Measurements from ENCODE around the gene MT1E.
A peak's percentile ranks its signal among the peaks of the same experiment; 100 is the strongest.
"Not testable (repeated sequence)": the region's sequence is repeated elsewhere in the genome, so short reads cannot be mapped to it uniquely, and the experiment has no call there.

MT1E gene

DNA sequence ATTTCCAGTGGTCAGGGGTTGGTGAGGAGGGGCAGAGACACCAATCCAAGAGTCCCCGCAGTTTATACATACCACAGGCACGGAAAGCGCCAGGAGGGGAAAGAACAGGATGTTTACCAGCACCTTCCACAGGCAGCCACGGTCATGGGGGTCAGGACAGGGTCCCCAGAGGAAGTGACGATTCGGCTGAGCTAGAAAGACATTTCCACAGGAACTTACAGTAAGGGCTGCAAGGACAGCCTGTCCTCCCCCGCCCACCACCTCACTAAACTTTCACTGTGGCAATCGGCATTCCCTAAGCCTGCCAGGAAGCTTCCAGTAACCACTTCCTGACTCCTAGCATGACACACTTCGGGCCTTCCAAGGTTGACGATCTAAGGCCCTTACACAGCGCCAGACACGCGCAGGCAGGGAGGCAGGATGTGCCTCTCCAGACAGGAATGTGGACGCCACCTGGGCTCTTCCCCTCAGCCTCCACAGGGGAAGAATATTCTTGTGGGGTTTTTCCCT, 18.4 kb upstream of the MT1E start:
- no peak for DNase-seq

DNA sequence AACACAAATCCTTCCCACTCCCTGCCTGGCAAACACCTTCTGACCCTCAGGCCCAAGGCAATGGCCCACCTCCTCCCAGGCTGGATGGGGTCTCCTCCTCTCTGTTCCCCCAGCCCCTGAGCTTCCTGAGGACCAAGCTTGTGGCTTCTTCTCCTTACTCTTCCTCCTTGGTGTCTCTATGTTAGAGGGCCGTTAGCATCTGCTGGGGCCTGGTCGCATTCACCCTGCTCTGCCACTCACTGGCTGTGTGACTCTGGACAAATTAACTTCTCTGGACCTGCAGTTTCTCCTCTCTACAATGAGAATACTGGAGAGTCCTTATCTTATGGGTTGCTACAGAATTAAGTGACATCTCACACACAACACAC, 17.9 kb upstream of the MT1E start:
- DNase-seq = no peak

GRCh38 chr16:56608043-56608875, 17.3 kb upstream of the MT1E start, which contains the start of gene MT2A:
Gene MT2A, plus strand, starts transcription at chr16:56608584. Its CDS starts 72 bp downstream, at chr16:56608656.
- peak; percentile 86 to 93 for DNase-seq

DNA sequence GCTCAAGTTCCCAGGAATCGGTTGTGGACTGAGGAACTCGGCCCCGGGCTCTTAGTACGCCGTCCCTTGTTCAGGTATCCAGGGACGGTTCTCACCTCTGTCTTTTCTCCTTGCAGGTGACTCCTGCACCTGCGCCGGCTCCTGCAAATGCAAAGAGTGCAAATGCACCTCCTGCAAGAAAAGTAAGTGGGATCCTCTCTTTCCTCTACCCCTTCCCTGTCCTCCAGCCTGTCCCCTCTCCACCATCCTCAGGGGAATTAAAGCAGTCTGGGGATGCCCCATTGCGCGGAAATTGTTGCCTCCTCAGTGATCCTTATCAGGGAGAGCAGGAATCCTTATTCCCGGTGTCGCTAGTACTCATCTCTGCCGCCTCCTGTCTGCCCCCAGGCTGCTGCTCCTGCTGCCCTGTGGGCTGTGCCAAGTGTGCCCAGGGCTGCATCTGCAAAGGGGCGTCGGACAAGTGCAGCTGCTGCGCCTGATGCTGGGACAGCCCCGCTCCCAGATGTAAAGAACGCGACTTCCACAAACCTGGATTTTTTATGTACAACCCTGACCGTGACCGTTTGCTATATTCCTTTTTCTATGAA, 16.6 kb upstream of the MT1E start:
- DNase-seq = no peak

- peak; percentile 46 to 47 for DNase-seq
These were observed 16.1 kb upstream of the MT1E start for GRCh38 chr16:56609463-56609921.

- peak in 1 of 2 donors; percentile 34 for DNase-seq
These were observed 15.5 kb upstream of the MT1E start for GRCh38 chr16:56610017-56610608.

GRCh38 chr16:56610609-56611111, 14.9 kb upstream of the MT1E start:
- DNase-seq = no peak

DNA sequence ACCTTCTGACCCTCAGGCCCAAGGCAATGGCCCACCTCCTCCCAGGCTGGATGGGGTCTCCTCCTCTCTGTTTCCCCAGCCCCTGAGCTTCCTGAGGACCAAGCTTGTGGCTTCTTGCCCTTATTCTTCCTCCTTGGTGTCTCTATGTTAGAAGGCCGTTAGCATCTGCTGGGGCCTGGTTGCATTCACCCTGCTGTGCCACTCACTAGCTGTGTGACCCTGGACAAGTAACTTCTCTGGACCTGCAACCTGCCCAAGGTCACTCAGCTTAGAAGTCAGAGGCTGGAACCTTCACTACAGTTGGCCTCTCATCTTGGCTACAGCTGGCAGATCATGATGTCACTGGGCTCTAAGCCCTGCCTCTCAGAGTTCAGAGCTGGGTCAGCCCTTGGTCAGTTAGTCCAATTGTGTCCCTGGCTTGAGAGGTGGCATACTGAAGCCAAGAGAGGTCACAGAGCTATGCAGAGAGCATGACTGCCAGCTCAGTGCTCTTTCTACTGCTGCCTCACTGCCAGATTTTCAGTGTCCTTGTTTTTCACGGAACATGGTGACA, 14.2 kb upstream of the MT1E start:
- DNase-seq = no peak

DNA sequence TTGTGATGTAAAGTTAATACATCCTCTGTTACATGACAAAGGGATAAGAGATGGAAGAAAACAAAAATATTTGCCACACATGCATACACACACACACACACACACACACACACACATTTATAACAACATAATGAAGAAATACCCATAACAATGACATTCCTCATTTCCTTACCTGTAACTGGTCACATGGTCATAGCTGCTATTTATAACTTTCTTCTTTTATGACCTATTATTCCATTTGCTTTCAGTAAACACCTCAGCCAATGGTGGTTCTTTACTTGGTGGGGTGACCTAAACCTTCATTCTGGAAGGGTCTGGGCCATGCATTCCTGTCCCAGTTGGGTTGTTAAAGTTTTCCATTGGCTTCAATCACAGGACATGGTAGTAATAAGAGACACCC, 11.9 kb upstream of the MT1E start:
- no peak for DNase-seq

DNA sequence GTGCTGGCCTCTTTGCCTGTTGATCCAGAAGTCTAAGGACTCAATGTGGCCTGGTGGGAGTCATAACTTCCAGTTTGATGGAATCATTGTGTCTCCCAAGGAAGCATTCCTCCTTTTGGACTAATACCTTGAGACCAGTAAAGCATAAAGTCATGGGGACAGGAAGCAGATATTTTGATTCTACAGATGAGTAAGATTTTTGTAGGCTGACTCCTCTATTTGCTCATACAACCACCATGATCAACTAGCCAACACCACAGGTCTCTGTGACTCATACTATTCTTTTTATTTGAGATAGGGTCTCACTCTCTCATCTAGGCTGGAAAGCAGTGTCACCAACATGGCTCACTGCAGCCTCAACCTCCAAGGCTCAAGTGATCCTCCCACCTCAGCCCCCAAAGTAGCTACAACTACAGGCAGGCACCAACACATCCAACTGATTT, 11.0 kb upstream of the MT1E start:
- DNase-seq = no peak

- no peak for DNase-seq
These were observed 10.2 kb upstream of the MT1E start for GRCh38 chr16:56615353-56615752.

DNA sequence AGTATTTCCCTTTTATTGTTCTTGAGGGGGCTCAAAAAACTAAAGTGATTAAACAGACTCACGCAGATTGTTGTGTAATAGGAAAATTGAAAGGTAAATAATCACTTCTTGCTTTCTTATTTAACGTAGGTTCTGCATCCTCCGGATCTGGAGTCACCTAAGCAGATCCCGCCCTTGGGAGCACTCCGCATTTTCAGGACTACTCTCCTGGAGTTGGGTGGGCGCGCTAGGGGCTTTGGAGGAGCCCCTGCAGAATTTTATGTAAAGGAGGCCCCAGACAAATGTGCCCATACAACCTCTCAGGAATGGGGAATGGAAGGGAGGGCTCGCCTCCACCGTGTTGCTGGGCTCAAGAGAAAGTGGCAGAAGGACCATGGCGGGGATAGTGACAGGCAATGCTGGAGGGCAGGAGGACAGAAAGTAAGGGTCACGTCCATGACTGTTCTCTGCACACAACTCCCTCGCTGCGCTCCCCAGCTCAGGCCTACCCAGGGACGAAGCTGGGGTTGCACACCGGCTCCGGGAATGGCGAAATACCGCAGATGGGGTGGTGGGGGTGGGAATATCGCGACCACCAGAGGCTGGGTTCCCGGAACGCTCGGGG, 8.9 kb upstream of the MT1E start:
- DNase-seq = no peak

DNA sequence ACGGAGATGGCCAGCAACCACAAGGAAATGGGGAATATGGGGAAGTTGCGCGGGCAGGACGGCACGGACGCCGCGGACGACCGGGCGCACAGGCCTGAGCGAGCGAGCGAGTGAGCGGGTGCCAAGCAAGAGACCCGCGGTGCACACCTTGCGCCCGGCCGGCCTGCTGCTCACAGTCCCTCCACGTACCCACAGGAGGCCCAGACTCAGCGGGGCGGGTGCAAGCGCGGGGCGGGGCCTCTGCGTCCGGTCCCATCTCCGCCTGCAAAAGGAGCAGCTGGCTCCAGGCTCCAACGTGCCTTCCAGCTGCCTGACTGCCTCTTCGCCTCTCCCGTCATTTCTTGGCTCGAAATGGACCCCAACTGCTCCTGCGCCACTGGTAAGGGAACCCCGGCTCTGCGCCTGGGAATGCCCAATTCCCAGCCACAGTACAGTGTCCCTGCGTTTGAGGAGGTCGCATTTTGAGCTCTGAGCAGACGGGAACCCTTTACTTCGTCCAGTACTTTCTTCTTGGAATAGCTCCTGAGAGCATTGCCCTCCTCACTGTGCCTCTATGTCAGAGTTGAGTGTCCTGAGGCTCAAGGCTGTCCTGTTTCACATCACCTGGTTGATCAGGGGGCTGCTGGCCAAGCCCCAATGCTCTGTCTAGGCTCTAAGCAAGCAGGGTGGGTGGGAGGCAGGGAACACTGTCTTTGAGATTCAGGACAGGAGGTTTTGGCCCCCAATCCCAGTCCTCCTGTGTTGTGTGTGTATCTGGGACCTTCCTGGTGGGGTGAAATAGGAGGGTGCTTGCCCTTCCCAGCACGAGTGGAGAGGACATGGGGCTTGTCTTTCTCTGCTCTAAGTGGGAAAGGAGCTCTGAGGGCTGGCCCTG, 8.1 kb upstream of the MT1E start:
- DNase-seq = peak in 1 of 2 donors; percentile 35

DNA sequence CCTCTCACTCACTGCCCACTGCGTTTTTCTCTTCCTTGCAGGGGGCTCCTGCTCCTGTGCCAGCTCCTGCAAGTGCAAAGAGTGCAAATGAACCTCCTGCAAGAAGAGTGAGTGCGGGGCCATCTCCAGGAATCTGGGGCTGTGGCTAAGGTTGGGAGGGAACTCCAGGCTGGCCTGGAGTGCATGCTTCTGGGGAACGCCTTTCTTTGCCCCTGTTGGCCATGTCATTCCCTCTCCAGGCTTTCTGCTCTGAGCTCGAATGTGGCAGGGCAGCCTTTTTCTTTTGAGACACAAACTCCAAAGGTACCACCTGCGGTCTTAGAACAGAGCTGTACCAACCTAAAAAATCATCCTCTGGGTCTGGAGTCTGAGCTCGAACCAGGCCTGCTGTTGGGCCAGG, 7.4 kb upstream of the MT1E start:
- DNase-seq = no peak

DNA sequence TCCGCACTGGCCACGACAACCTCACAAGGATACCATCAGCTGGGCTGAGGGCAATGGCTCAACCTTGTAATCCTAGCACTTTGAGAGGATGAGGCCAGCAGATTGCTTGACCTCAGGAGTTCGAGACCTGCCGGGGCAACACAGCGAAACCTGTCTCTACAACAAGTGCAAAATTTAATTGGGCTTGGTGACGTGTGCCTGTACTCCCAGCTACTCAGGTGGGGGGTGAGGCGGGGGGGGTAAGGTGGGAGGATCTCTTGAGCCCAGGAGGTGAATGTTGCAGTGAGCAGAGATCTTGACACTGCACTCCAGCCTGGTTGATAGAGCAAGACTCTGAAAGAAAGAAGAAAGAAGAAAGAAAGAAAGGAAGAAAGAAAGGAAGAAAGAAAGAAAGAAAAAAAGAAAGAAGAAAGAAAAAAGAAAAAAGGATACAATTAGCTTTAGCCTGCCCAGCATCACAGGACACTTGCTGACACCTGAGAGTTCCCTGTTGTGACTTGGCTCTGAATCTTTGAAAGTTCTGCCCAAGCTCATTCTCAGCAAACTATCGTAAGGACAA, 5.2 kb upstream of the MT1E start:
- DNase-seq = no peak

- DNase-seq = not testable (repeated sequence)
These were observed 3.7 kb upstream of the MT1E start for GRCh38 chr16:56621665-56622445.

- not testable (repeated sequence) for DNase-seq
These were observed 2.4 kb upstream of the MT1E start for GRCh38 chr16:56623184-56623583.

DNA sequence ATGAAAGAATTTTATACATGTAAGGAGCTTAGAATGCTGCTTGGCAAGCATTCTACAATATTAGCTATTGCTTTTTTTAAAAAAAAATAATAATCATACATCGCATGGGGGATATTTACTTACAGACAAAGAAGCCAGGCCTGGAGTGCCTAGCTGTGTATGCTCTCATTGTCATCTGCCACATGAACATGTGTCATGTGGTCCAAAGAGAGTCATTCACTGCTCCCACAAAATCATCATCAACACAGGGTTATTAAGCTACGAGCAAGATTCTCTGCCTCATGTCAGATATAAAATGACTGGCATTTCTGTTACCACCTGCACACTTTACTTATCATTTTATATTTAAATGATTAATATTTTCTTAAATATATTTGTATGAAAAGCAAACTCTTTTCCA, 1.9 kb upstream of the MT1E start:
- DNase-seq = no peak

DNA sequence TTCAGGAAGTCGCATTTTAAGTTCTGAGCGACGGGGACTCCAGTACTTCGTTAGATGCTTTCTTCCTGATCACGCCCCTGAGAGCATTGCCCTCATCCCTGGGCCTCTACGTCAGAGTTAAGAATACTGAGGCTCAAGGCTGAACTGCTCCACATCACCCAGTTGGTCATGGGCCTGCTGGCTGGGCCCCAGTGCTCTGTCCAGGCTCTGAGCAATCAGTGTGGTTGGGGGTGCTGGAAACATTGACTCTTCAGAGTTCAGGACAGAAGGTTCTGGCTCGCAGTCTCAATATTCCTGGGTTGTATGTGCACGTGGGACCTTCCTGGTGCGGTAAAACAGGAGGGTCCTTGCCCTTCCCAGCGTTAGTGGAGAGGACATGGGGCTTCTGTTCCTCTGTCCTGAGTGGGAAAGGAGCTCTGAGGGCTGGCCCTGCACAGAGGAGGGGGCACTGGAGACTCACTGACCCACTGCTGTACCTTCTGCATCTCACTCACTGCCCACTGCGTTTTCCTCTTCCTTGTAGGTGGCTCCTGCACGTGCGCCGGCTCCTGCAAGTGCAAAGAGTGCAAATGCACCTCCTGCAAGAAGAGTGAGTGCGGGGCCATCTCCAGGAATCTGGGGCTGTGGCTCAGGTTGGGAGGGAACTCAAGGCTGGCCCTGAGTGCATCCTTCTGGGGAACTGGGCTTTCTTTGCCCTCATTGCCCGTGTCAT, 518 bp downstream of the MT1E start:
- no peak for DNase-seq

DNA sequence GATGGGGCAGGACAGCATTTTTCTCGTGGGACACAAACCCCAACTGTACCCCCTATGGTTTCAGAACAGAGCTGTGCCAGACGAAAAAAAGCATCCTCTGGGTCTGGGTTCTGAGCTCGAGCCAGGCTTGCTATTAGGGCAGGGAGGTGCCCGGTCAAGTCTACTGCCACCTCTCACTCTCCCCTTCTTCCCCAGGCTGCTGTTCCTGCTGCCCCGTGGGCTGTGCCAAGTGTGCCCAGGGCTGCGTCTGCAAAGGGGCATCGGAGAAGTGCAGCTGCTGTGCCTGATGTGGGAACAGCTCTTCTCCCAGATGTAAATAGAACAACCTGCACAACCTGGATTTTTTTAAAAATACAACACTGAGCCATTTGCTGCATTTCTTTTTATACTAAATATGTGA, 1.1 kb downstream of the MT1E start:
- DNase-seq = no peak
